Neural cell (in vitro differentiated cells): ENCODE results near the gene TCP10L.

Experiments used
- EP300 ChIP-seq: fragments of 450-650 bp; conservative IDR thresholded peaks from 2 replicates; pipeline ENCODE4 v1.6.1; 2014; ENCODE audit warnings: antibody characterized with exemption, mild to moderate bottlenecking, moderate library complexity; ENCODE audit not compliant: poor library complexity, severe bottlenecking
- EZH2 ChIP-seq: fragments of 200-600, 300-800 bp; shearing (Covaris generic), sonication (generic); IDR thresholded peaks from 2 replicates; pipeline ENCODE4 v1.6.1; 2014; ENCODE audit warnings: antibody characterized with exemption, low read length, borderline replicate concordance, mild to moderate bottlenecking; ENCODE audit not compliant: insufficient read depth, poor library complexity, severe bottlenecking
- MXI1 ChIP-seq: fragments of 450-650 bp; conservative IDR thresholded peaks from 2 replicates; pipeline ENCODE4 v1.6.1; 2014; ENCODE audit warnings: antibody characterized with exemption, mild to moderate bottlenecking; ENCODE audit not compliant: poor library complexity, severe bottlenecking
- POLR2AphosphoS5 ChIP-seq: IDR thresholded peaks from 2 replicates; pipeline ENCODE4 v1.6.1; 2012
- RAD21 ChIP-seq: fragments of 450-650 bp; conservative IDR thresholded peaks from 2 replicates; pipeline ENCODE4 v1.6.1; 2014; ENCODE audit warnings: antibody characterized with exemption, mild to moderate bottlenecking, moderate library complexity
- REST ChIP-seq: IDR thresholded peaks from 2 replicates; pipeline ENCODE4 v1.6.1; 2012; ENCODE audit warnings: borderline replicate concordance
- SMC3 ChIP-seq: fragments of 450-650 bp; conservative IDR thresholded peaks from 2 replicates; pipeline ENCODE4 v1.6.1; 2014; ENCODE audit warnings: antibody characterized with exemption, mild to moderate bottlenecking, moderate library complexity; ENCODE audit not compliant: poor library complexity
- TAF1 ChIP-seq: IDR thresholded peaks from 2 replicates; pipeline ENCODE4 v1.6.1; 2012; ENCODE audit warnings: low read depth
- TF ChIP-seq, protein P1 (sequence below): fragments of 450-650 bp; IDR thresholded peaks from 2 replicates; pipeline ENCODE4 v1.5.1; 2014; ENCODE audit warnings: antibody characterized with exemption, mild to moderate bottlenecking, moderate library complexity; ENCODE audit not compliant: poor library complexity, severe bottlenecking

DNA sequence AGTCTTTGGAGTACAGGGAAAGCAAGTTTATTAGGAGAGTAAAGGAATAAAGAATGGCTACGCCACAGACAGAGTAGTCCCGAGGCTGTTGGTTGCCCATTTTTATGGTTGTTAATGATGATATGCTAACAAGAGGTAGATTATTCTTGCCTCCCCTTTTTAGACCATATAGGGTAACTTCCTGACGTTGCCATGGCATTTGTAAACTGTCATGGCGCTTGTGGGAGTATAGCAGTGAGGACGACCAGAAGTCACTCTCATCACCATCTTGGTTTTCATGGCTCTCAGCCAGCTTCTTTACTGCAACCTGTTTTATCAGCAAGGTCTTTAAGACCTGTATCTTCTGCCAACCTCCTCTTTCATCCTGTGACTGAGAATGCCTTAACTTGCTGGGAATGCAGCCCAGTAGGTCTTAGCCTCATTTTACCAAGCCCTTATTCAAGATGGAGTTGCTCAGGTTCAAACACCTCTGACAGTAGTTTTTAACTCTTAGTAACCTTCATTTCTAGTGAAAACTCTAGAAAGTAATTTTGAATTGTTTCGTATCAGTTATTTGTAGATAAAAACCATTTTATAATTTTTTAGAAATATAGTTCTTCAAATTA lies 26.2 kb downstream of the TCP10L start:
- TF ChIP-seq, protein P1, sequence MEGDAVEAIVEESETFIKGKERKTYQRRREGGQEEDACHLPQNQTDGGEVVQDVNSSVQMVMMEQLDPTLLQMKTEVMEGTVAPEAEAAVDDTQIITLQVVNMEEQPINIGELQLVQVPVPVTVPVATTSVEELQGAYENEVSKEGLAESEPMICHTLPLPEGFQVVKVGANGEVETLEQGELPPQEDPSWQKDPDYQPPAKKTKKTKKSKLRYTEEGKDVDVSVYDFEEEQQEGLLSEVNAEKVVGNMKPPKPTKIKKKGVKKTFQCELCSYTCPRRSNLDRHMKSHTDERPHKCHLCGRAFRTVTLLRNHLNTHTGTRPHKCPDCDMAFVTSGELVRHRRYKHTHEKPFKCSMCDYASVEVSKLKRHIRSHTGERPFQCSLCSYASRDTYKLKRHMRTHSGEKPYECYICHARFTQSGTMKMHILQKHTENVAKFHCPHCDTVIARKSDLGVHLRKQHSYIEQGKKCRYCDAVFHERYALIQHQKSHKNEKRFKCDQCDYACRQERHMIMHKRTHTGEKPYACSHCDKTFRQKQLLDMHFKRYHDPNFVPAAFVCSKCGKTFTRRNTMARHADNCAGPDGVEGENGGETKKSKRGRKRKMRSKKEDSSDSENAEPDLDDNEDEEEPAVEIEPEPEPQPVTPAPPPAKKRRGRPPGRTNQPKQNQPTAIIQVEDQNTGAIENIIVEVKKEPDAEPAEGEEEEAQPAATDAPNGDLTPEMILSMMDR = no peak
- no peak for TF ChIP-seq EZH2
- TF ChIP-seq SMC3 = no peak
- TF ChIP-seq POLR2AphosphoS5 = no peak
- no peak for TF ChIP-seq EP300
- no peak for TF ChIP-seq TAF1
- TF ChIP-seq MXI1 = no peak
- no peak for TF ChIP-seq REST
- no peak for TF ChIP-seq RAD21
